IPS-NIHi11 (cell line): ENCODE results near the gene SH3PXD2A.
A peak's percentile ranks its signal among the peaks of the same experiment; 100 is the strongest.

Source experiments
- DNase-seq: peaks from one replicate; pipeline ENCODE4 v3.0.0; 2012; ENCODE audit warnings: mixed read lengths, low spot score

Gene SH3PXD2A

DNA sequence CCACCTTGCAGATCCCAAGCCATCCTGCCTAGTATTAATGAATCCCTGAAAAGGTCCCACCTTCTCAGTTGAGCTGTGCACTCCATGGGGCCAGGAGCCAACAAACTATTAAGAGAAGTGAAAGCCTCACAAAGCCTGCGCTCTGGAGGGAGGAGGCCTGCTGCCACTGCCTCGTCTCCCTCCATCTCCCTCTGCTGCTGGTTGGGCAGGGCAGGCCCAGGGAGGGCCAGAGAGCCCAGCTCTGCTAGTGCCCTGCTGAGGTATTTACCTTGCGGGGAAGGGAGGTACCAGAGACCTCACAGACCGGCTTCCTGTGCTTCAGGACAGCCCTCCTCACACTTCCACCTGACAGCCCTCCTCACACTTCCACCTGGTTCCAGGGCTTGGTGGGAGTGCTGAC lies 171.5 kb downstream of the SH3PXD2A start:
- no peak for DNase-seq

DNA sequence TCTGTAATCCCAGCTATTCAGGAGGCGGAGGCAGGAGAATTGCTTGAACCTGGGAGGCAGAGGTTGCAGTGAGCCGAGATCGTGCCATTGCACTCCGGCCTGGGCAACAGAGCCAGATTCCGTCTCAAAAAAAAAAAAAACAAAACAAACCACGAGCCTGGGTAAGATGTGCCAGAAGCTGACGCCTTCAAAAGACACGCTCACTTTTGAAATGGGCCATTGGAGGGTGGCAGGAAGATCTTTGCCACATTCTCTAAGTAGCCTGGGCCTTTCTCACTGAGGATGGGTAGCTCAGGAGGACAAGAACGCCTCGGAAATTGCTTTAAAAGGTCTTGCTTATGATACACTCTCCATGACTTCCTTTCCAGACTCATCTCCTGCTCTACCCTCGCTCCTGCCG lies 172.7 kb downstream of the SH3PXD2A start:
- no peak for DNase-seq

DNA sequence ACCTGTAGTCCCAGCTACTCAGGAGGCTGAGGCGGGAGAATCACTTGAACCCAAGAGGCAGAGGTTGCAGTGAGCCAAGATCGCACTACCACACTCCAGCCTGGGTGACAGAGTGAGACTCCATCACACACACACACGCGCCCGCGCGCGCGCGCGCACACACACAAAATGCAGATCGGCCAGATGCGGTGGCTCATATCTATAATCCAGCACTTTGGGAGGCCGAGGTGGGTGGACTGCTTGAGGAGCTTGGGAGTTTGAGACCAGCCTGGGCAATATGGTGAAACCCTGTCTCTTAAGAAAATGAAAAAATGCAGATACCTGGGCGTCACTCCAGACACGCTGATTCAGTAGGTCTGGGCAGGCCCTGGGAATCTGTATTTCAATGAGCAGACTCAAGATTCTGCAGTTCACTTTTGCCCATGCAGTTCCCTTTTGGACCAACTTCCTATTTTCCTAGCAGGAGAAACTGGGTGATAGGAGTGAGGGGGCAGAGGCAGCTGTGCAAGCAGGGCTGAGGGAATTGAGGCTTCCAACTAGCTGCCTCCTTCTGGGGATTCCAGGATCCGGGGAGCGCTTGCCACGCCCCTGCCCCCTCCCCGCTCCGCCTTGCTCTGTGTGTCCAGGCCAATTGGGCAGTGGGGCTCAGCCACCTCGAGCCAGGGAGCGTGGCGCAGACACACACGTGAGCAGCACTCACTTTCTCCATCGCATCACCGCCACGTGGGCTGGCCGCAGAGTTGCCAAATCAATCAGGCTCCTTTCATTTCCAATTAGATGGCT lies 173.6 kb downstream of the SH3PXD2A start:
- DNase-seq: no peak

DNA sequence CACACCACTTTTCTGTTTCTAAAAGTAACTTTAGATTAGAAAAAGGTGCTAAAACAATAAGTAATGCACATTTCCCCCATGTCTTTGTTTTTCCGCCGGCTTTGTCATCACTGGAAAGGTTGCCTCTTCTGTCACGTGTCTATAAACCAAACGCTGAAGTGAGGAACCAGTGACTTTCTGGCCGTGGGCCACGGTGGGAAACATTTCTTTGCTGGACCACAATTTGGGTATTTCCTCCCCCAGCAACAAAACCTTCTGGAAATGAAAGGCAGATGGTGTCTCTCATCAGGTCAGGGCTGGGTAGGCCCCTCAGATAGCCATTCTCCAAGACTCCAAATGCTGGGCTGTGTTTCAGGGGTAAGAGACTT lies 174.5 kb downstream of the SH3PXD2A start:
- no peak for DNase-seq

DNA sequence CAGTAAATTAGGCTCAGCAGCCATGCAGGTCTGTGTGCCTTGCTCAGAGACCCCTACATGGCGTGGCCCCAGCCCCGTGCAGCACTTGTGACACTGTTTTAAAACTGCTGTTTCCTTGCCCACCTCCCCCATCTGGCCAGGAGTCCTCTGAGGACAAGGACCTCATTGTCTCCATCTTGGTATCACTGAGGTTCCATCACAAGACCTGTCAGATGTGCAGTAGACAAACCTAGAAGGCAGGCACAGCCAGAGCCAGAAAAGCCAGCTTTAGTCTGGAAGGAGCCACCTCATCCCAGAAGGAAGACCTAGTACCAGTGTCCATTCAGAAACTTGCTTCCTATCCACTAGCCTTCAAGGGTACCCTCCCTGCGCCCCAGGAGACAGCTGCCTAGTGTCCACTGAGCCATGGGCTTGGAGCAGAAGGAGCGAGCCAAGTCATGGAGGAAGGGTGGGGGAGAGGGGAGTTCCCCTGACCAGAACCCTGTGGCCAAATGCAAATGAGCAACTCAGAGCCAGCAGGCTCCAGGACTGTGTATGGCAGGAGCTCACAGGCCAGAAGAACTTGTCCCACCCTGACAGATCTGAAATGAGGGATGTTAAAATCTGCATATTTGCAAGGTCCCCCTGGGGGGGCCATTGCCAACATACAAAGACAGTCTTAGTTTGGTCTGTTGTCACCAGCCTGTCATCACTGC lies 176.1 kb downstream of the SH3PXD2A start:
- DNase-seq: no peak

DNA sequence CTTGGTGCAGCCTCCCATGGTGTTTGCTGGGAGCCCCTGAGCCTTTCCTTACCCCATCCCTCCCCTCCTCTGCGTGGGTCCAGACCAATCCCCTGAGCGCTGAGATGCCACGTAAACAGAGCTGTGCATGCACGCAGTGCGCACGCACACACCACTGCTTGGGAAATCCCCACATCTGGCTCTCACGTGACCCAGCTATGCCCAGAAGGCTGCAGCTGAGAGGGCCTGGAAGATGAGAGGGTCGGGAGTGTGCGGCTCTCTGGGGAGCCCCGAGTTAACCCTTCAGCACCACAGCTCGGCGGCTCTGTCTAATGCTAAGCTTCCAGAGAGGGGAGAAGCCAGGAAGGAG lies 177.2 kb downstream of the SH3PXD2A start:
- DNase-seq: no peak

DNA sequence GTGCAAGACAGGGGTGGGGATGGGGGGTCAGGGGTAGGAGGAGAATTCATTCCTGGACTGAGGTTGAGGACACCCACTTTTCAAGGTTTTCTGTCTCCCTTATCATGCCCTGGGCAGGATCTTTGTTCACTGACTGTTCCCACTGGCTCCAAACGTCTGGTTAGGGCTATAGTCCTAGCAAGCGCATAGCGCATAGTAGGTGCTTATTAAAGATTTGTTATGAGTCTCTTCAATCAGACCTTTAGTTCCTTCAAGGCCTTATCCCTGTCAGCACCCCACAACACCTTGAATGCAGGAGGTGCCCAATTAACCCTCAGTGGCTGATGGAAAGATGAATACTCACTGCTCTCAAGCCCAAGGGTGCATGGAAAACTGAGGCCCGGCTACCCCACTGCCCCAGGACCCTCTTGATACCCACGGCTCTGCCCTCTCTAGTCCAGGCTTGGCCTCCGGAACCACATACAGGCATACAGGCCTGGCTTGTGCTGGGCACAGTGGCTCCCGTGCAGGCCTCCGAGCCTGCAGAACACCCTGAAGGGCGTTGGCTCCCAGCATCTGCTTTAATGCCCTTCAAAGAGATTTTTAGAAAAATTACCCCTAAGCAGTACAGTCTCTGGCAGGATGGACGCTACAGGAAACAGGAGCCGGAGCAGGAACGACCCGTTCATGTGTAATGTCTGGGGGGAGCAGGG lies 177.7 kb downstream of the SH3PXD2A start:
- no peak for DNase-seq

DNA sequence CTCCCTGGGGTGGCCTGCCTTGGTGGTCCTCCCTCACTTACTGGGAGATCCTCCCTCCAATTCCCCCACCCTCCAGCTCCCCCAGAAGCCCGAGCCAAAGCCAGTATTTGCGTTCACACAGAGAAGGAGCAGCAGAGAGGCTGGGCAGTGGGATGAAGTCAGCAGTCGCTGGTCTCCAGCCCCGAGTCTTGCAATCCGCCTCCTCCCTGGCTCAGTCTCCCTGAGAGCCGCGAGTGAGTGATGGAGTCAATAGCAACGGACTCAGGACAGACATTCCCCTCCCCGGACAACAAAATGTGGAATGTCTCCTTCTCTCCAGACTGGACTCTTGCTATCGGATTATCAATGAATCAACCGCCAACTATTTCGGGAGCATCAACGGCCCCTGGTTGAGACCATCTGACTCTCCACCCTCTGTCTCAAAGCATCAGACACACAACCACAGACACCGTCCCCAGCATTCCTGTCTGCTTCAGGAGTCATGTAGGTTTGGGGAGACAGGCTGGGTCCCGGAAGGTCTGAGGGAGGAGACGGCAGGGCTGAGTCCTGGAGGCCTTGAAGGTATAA lies 178.4 kb downstream of the SH3PXD2A start:
- DNase-seq: no peak

DNA sequence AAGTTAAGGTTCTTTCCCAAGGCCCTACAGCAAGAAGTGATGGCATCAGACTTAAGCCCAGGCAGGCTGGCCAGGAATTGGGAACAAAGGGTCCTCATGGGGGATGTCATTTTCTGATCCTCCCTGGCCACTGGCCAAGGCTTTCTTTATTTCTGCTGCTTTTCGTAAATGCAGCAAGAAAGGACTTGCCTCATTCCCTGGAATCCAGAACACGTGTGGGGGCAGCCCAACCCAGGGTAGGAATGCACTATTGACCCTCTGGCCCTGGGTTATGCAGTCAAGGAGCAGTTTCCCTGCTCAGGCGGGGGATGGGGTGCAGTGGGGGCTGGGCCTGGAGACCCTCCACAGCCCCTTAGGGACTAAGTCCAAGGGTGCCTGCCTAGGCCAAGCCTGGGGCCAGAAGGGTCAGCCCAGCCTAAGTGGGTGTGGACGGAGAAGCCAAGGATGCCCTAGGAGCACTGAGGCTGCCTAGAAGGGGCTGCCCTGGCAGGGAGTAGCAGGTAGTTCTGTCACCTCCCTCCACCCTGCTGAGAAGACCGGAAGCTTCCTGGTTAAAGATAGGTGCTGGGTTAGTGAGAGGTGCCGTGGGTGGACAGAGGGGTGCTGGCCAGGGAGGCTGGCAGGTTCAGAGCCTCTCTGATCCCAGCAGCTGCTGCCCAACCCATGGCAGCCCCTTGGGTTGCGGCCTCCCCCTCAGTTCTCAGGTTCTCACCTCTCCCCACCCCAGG lies 179.2 kb downstream of the SH3PXD2A start:
- no peak for DNase-seq

DNA sequence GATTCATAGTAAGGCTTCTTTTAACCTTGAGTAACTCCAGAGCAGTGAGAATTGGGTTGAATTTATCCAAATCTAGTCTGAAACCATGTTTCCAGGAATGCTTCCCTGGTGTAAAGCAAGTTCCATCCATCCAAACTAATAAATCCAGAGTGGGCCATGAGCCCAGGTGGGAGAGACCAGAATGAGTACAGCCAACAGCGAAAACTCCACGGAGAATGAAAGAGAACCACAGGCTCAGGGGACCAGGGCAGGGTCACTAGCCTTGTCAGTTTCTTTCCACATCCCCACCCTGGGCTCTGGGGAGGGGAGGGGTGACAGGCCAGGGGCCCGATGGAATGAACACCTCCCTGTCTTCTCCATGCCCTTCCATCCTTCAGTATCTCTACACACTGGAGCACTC lies 181.8 kb downstream of the SH3PXD2A start:
- no peak for DNase-seq

DNA sequence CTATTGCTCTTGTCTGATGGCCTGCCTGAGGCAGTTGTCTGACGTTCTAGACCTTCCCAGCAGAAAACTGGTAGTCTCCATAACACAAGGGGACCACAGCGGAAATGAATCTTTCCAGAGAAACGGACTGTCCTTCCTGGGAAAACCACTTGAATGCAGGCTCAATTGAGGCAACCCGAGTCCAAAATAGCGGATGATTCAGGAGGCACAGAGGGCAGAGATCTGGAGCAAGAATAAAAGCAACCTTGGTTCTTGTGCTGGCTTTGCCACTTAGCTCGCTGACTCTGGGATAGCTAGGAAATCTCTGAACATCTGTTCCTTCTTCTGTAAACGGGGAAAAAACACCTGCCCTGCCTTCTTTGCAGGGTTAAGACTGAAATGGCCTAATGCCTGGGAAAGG lies 183.0 kb downstream of the SH3PXD2A start:
- no peak for DNase-seq

DNA sequence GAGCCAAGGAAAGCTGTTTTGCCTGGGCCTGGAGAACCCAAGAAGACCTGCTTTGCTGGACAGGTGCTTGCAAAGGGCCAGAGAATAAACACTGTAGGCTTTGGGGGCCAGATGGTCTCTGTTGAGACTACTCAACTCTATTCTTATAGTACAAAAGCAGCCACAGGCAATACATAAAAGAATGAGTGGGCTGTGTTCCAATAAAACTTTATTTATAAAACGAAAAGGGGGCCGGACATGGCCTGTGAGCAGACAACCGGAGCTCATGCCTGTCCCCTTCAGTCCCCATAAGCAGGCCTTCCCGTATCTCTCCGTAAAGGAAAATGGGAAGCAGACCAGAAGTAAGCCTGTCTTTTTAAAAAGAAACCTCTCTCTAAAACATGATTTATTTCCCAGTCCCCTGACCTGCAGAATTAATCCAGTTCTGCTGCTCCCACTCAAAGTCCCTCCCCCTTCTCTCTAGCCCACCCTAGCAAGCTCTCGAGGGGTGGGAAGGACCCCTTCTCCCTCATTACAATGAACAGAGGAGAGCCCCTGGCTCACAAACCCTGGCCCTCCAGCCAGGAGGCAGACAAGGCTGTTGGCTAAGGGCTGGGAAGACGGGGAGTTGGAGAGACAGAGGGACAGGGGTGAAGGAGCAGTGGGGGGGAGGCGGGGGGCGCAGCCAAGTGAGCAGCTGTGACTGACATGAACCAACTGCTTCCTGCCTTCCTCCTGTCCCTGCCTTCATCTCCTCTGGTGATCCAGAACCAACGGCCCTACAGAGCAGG lies 184.1 kb downstream of the SH3PXD2A start:
- DNase-seq: no peak

DNA sequence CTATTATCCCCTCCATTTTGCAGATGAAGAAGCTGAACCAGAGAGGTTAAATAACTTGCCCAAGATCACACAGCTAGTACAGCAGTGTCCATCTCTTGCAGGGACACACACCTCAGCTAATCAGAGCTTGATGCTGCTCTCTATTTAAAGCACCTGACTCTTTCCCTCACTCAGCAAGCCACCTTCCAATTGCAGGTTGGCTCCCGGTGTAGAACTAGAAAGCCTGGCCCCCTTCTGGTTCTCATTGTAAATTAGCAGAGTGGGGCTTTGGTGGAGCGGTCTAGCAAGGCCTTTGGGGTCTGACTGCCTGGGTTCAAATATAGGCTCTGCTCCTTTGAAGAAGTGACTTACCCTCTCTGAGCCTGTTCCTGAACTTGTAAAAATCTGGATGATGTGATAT lies 185.4 kb downstream of the SH3PXD2A start:
- no peak for DNase-seq

DNA sequence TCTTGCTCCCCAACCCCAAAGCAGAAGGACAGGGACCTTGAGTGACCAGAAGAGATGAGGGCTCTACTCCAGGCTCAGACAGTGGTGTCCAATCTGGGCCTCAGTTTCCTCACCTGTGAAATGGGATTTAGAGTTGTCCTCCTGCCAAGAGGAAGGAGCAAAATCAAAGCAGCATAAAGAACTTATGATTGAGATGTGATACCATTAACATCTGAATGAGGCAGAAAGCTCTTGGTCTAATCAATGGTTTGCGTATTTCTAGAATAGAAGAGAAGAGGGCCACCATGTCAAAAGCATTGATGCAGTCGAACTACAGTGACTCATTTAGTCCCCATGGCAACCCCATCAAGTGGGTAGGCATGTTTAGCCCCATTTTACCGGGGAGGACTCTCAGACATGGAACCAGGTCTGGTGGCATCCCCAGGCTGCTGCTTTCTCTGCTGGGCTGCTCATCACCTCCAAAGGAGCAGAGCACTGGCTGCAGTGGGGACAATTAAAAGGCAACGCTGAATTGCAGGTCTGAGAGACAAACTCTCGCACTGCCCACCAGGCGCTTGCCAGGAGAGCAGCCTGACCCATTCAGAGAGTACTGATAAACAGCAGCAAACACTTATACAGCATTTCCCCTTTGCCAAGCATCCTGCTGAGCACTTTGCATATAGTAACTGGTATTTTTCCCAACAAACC lies 186.0 kb downstream of the SH3PXD2A start:
- DNase-seq: no peak

DNA sequence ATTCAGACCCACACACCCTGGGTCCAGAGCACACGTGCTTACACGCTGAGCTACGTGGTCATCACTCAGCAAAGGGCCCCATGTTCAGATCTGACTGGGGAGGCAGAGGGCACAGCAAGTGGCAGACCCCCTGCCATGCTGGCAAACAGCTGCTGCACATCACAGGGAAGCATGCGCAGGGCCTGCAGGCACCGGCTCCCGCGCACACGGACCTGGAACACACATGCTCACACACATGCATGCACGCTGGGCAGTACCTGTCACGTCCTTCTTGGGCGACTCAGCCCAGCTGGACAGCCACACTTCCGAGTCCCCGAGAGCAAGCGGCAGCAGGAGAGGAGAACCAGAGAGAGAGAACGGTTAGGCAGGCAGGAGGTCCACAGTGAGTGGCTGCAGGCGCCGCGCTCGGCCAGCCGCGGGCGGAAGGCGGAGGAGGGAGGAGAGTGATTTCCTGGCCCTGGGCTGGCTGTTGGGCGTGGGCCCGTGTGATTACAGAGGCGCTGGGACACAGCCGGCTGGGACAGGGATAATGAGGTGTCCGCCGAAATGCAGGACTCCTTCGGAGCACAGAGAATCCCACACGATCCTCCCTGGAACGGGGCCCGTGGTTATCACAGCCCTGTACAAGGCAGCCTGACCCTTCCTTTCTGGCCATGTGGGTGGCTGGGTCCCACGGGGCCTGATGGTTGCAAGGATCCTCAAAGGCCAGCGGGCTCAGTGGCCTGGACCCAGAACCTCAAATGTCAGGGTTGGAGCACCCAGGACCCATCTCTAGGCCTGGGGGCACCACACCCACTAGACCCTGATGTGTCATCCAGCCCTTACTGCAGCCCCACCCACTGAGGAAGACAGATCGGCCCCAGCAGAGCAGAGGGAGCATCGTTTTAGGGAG lies 186.8 kb downstream of the SH3PXD2A start:
- peak; percentile 59 for DNase-seq

DNA sequence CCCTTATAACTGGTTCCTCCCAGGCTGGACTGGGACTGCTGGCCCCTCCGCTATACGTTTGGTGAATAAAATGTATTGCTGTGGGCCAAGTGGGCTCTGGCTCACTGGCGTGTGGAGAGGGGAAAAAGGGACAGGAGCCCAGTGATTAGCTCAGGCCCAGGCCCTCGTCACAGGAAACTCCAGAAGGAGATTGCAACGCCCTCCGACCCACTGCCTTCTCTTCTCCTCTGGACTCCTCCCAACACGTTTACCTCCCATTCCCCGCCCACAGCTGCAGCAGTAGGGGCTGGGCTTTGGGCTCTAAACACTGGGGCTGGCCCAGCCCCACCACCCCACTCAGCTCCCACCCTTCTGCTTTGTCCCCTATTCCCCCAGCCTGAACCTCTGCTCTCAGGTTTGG lies 188.0 kb downstream of the SH3PXD2A start:
- DNase-seq: peak; percentile 57

DNA sequence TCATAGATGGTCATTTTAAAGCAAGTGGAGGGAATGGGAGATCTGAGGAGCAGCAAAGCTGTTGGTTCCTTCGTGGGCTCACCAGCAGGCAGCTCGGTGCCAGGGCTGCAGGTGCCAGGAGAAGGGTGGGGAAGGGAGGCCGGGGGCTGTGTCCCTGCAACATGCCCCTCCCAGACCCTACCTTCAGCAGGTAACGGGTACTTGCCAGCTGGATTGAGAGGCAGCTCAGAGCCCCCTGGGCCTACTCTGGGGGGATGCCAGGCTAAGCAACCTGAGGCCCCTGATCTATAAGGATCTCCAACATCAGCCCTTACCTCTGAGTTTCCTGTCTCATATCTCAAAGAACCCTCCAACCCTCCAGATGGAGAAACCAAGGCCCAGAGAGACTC lies 188.6 kb downstream of the SH3PXD2A start:
- no peak for DNase-seq

DNA sequence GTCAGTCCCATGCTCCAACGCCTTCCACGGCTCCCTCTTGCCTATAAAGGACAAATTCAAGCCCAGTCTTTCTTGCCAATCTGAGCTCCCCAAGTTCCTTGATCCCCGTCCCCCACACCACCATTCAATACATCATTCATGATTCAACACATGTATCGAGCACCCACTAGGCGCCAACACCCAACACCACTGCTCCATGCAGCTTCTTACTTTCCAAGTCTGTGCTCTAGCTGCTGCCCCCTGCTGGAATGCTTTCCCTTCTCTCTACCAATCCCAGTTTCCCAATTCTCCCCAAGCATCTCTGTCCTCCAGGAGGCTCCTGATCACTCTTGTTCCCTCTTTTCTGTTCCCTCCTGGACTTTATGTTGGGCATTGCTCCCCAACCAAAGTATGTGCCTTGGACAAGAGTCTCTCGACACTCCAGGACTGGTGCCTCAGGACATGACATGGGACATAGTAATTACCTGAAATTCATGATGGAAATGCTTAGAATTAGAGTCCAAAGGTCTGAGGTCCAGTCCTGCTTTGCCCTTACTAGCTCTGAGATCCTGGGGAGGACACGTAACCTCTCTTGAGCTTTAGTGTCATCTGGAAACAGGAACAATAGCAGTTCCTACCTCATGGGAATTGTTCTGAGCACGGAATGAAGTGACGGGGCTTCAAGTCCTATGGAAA lies 189.2 kb downstream of the SH3PXD2A start:
- peak; percentile 79 for DNase-seq

DNA sequence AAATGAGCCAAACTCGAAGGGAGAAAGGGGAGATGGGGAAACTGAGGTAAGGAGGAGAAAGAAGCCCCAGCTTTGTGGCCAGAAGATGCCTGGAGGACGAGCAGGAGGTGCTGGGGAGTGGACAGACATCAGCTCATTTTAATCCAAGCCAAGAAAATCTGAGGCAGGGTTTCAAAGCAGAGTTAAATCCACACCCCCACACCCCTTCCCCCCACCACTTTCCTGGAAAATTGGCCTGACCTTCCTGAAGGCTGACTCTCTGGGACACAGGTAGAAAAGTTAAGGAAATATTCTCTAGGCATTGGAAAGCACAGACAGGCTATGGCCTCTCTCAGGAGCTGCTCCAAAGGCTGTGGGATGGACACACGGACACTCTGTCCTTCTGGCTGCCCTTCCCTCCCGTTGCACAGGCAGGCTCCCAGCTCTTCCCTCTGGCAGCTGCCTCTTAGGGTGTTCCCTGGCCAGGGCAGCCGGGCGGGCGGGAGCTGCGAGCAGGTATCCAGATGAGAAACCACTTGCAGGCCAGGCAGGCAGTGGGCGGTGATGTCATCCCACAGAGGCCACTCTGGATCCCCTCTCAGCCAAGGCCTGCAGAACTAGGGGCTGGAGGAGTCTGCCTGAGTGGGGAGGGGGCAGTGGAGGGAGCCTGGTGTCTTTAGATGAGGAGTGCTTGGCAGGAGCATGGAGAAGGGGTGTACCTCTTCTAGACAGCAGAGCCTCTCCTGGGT lies 190.1 kb downstream of the SH3PXD2A start:
- DNase-seq: no peak
